Smooth muscle cell (in vitro differentiated cells): Measurements from ENCODE around the gene ANKRD34B. TPM values are rescaled to one million over a fixed set of nuclear protein-coding genes. Genes with fewer than 3 reads are reported as not detected.
"Not testable (repeated sequence)": the region's sequence is repeated elsewhere in the genome, so short reads cannot be mapped to it uniquely, and the experiment has no call there.

Source experiments
- DNase-seq: peaks from one replicate; lab custom pipeline; 2025; ENCODE audit not compliant: unreplicated experiment; lab: John Stamatoyannopoulos, UW
- H2AFZ ChIP-seq: fragments of 200-600 bp; sonication (generic); 2 replicates; pipeline ENCODE4 v1.6.0; 2016; ENCODE audit warnings: antibody characterized with exemption, low read depth, mild to moderate bottlenecking
- H3F3A ChIP-seq: fragments of 200-600 bp; sonication (generic); 2 replicates; pipeline ENCODE4 v1.6.0; 2017; ENCODE audit warnings: antibody characterized with exemption, low read depth
- H3K27ac ChIP-seq: fragments of 200-600 bp; sonication (generic); 2 replicates; pipeline ENCODE4 v1.5.1; 2016; ENCODE audit warnings: low read depth, mild to moderate bottlenecking
- H3K27me3 ChIP-seq: fragments of 200-600 bp; sonication (generic); 2 replicates; pipeline ENCODE4 v1.6.1; 2016; ENCODE audit warnings: low read depth, mild to moderate bottlenecking
- H3K36me3 ChIP-seq: fragments of 200-600 bp; sonication (generic); 2 replicates; pipeline ENCODE4 v1.5.1; 2016; ENCODE audit warnings: low read depth
- H3K4me1 ChIP-seq: fragments of 200-600 bp; sonication (generic); 2 replicates; pipeline ENCODE4 v1.5.1; 2016; ENCODE audit warnings: low read depth
- H3K4me2 ChIP-seq: fragments of 200-600 bp; sonication (generic); 2 replicates; pipeline ENCODE4 v1.6.0; 2016; ENCODE audit warnings: mild to moderate bottlenecking
- H3K4me3 ChIP-seq: fragments of 200-600 bp; sonication (generic); 2 replicates; pipeline ENCODE4 v1.5.1; 2016; ENCODE audit warnings: mild to moderate bottlenecking
- H3K79me2 ChIP-seq: fragments of 200-600 bp; sonication (generic); 2 replicates; pipeline ENCODE4 v1.6.0; 2016; ENCODE audit warnings: low read depth, mild to moderate bottlenecking
- H3K9ac ChIP-seq: fragments of 200-600 bp; sonication (generic); 2 replicates; pipeline ENCODE4 v1.6.0; 2016; ENCODE audit warnings: low read depth
- H3K9me3 ChIP-seq: fragments of 200-600 bp; sonication (generic); replicated peaks from 2 replicates; pipeline ENCODE4 v1.5.1; 2016; ENCODE audit warnings: low read depth
- H4K20me1 ChIP-seq: fragments of 200-600 bp; sonication (generic); 2 replicates; pipeline ENCODE4 v1.6.0; 2016; ENCODE audit warnings: low read depth
- CTCF ChIP-seq: fragments of 200-600 bp; sonication (generic); IDR thresholded peaks from 2 replicates; pipeline ENCODE4 v1.5.1; 2017; ENCODE audit warnings: borderline replicate concordance, mild to moderate bottlenecking, antibody characterized with exemption; ENCODE audit not compliant: insufficient read depth, poor library complexity, severe bottlenecking
- WGBS: methylation state at CpG from one replicate; pipeline ENCODE4 v1.1.7; 2016; ENCODE audit warnings: low lambda C conversion rate; 5-methylcytosine and 5-hydroxymethylcytosine counted together
- polyA plus RNA-seq: library from polyadenylated mRNA; unstranded; fragments of >200 nt; fragmentation: Nextera tagmentation; extraction: Ambion mirVana; gene quantifications from 2 replicates; pipeline ENCODE4 v1.2.1, GENCODE V29; 2016
- total RNA-seq: library from RNA; depleted of rRNA; stranded (reverse); fragments of >200 nt; gene quantifications from 2 replicates; pipeline ENCODE4 v1.2.3, GENCODE V29; 2014

The ANKRD34B gene
- total and polyA plus RNA-seq, 2 experiments from 2014 or later: not detected

GRCh38 chr5:80588858-80589540 is 18.9 kb upstream of the ANKRD34B start:
- no peak overlapping the region for H3K4me3 ChIP-seq
- H3K9ac ChIP-seq: no peak overlapping the region
- no peaks in the 10 kb centered on the region for H3K9me3 ChIP-seq
- no peaks in the 10 kb centered on the region for H3K79me2 ChIP-seq
- H3F3A ChIP-seq: no peaks in the 10 kb centered on the region
- WGBS: 89% methylated on average over 8 of the region's 8 CpGs
- H3K4me2 ChIP-seq: no peak overlapping the region
- H3K27me3 ChIP-seq: no peaks in the 10 kb centered on the region
- no peak for DNase-seq
- H3K4me1 ChIP-seq: no peaks in the 10 kb centered on the region
- no peaks in the 10 kb centered on the region for H3K36me3 ChIP-seq
- H3K27ac ChIP-seq: no peak overlapping the region
- H2AFZ ChIP-seq: no peak overlapping the region
- TF ChIP-seq CTCF: no peak
- H4K20me1 ChIP-seq: no peaks in the 10 kb centered on the region

GRCh38 chr5:80584770-80585169 is 14.7 kb upstream of the ANKRD34B start:
- Histone ChIP-seq H3K36me3 (no peaks in the 10 kb centered on the region), H4K20me1 (no peaks in the 10 kb centered on the region), H3K4me3 (no peak overlapping the region), H3K79me2 (no peaks in the 10 kb centered on the region), H3K27ac (no peak overlapping the region), H3K27me3 (peaks cover 1% of the 10 kb centered on the region), H3K9ac (no peak overlapping the region), H3K4me1 (no peaks in the 10 kb centered on the region), H2AFZ (no peak overlapping the region), H3K9me3 (no peaks in the 10 kb centered on the region), H3F3A (no peaks in the 10 kb centered on the region), H3K4me2 (no peak overlapping the region)
- no peak for DNase-seq
- TF ChIP-seq CTCF: no peak
- WGBS: 95% methylated on average over 6 of the region's 6 CpGs

- not testable (repeated sequence) for H3K4me2 ChIP-seq, H3K4me3 ChIP-seq, H3K79me2 ChIP-seq, H3K9me3 ChIP-seq, H3K36me3 ChIP-seq, H3K4me1 ChIP-seq, H4K20me1 ChIP-seq, H3K9ac ChIP-seq, H3K27ac ChIP-seq, DNase-seq, H2AFZ ChIP-seq, H3F3A ChIP-seq
- peaks cover 31% of the 10 kb centered on the region for H3K27me3 ChIP-seq
- whole genome bisulfite sequencing: 88% methylated on average over 3 of the region's 3 CpGs
Measured at GRCh38 chr5:80580291-80580690, 10.2 kb upstream of the ANKRD34B start.

GRCh38 chr5:80579050-80579449 is 9.0 kb upstream of the ANKRD34B start:
- WGBS: 86% methylated on average over 2 of the region's 2 CpGs
- H3K27me3 ChIP-seq: peaks cover 44% of the 10 kb centered on the region

More at GRCh38 chr5:80579050-80579449, 9.0 kb upstream of the ANKRD34B start:
- no peak overlapping the region for H3K4me3 ChIP-seq
- H3K4me2 ChIP-seq: no peak overlapping the region
- TF ChIP-seq CTCF: no peak
- no peaks in the 10 kb centered on the region for H3K36me3 ChIP-seq
- no peak for DNase-seq
- no peak overlapping the region for H3K9ac ChIP-seq
- no peaks in the 10 kb centered on the region for H3K79me2 ChIP-seq
- H3F3A ChIP-seq: no peaks in the 10 kb centered on the region
- no peak overlapping the region for H2AFZ ChIP-seq
- H3K27ac ChIP-seq: no peak overlapping the region
- H3K4me1 ChIP-seq: no peaks in the 10 kb centered on the region
- H3K9me3 ChIP-seq: no peaks in the 10 kb centered on the region
- H4K20me1 ChIP-seq: no peaks in the 10 kb centered on the region
